Tibial nerve (tissue), 3 donors: Measurements from ENCODE around the gene CACTIN.
"Not testable (repeated sequence)": the region's sequence is repeated elsewhere in the genome, so short reads cannot be mapped to it uniquely, and the experiment has no call there.

Experiments used
- CTCF ChIP-seq, 5 experiments: fragments of 200-600 bp in 3 of 5; fragments of 450-650 bp in 2 of 5; sonication (generic) in 3 of 5; IDR thresholded peaks; one replicate each; pipeline ENCODE4 v1.5.1; 2016 to 2019; ENCODE audit warnings: antibody characterized with exemption in 5 of 5, mild to moderate bottlenecking in 3 of 5, moderate library complexity in 2 of 5
- POLR2A ChIP-seq, 2 donors: fragments of 450-650 bp; IDR thresholded peaks; one replicate each; pipeline ENCODE4 v1.6.1; 2017; ENCODE audit warnings: antibody characterized with exemption in 2 of 2, mild to moderate bottlenecking in 2 of 2, moderate library complexity in 2 of 2

GRCh38 chr19:3584036-3584802, 42.4 kb downstream of the CACTIN start:
- TF ChIP-seq CTCF, POLR2A (IDR thresholded peaks at IDR 0.05): not testable (repeated sequence)
